CD4-positive, alpha-beta T cell treated with Interleukin-6 at 100 ng/mL for 8 hours (primary cell): ENCODE data around the gene CNBD2.
"Not testable (repeated sequence)": the region's sequence is repeated elsewhere in the genome, so short reads cannot be mapped to it uniquely, and the experiment has no call there.

Experiments
- DNase-seq: peaks from one replicate; pipeline ENCODE4 v3.0.0-alpha.2; 2020; ENCODE audit warnings: mixed read lengths, low spot score

The CNBD2 gene

GRCh38 chr20:36063916-36064657 is 95.7 kb downstream of the CNBD2 start:
- DNase-seq, result no peak

DNA sequence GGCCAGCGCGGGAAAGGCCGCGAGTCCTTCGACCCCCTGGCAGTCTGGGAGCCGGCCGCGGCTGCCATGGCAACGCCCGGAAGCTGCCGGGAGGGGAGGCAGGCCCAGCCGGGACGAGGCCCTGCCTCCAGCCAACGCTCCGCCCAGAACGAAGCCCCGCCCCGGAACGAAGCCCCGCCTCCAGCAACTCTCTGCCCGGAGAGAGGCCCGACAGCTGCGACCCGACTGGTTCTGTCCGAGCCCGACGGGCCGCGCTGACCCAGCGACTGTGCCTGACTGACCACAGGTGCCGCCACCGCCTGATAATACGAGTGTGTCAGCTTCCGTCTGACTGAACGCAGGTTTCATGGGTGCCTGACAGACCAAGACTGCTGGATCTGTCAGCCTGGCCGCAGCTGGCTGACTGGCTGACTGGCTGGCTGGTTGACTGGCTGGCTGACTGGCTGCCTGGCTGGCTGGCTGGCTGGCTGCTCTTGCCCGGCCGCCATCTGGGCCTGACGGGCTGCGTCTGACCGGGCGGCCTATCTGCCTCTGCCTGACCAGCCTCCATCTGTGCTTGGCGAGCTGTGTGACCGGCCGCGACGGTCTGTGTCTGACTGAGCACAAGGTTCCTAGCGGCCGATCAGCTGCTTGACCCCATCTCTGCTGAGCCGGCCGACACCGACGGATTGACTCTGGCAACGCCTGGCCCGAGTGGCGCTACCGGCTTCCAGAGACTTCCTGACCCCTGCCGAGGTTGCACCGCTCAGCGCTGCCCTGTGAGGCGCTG is 96.5 kb downstream of the CNBD2 start:
- DNase-seq, result peak; percentile 89

GRCh38 chr20:36065427-36065998 is 97.1 kb downstream of the CNBD2 start:
- DNase-seq, result no peak

DNA sequence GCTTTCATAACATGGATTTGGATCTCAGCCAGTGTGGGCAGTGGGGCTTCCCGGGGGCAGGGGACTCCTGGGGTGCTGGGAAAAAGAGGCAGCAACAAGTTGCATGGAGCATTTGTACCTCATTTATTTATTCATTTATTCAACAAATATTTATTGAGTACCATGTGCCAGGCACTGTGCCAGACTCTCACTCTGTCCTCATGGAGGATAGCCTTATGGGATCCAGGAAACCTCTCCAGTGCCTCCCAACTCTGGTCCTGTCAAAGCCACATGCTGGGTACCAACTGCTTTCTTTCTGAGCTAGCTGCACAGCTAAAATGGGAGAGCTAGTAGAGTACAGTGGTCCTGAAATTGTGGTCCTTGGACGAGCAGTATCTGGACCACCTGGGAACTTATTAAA is 98.4 kb downstream of the CNBD2 start:
- DNase-seq, result no peak

GRCh38 chr20:36068526-36068925 is 100.1 kb downstream of the CNBD2 start:
- not testable (repeated sequence) for DNase-seq

DNA sequence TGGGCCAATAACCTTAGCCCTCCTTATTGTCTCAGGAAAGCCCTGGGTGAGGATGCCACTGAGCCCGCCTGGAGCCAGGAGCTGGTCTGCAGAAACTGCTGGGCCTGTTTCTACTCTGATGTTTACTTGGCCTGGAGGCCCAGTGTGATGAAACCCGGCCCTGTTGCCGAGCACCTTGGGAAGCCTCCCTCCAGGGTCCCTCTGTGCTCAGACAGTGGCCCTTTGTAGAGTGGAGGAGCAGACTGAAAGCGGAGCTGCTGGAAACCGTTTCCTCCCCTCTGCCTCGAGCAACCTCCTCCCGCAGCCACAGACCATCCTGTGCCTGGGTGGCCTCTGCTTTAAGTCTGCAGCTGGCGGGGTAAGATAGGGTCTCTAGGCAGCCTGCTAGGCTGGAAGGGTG is 102.1 kb downstream of the CNBD2 start:
- DNase-seq, result no peak

GRCh38 chr20:36071848-36072247 is 103.5 kb downstream of the CNBD2 start:
- no peak for DNase-seq

- DNase-seq, result no peak
Measured at GRCh38 chr20:36074983-36075382, 106.6 kb downstream of the CNBD2 start.

DNA sequence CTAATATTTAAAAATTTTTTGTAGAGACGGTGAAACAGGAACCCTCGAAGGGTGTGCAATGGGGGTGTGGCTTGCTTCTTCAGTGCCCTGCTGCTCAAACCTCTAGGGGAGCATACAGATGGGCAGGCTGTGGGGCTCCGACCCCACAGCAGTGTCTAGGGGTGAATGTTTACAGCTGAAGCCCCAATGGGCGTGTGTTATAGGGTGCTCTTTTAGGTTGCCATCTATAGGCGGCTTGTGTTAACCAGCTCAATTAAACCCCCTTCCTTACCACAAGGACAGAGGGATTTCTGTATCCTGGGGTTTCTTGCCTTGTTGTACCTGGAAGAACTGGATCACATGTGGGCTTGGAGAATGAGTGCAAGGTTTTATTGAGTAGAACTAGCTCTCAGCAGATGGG is 109.4 kb downstream of the CNBD2 start:
- DNase-seq, result not testable (repeated sequence)

DNA sequence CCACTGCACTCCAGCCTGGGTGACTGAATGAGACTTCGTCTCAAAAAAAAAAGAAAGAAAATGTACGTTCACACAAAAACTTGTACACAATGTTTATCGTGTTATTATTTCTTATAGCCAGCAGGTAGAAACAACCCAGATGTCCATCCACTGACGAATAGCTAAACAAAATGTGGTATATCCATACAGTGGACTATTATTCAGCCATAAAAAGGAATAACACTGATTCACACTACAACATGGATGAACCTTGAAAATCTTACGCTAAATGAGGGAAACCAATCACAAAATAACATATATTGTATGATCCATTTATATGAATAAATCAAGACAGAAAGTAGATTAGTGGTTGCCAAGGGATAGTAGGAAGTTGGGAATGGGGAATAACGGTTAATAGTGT is 111.1 kb downstream of the CNBD2 start:
- no peak for DNase-seq

GRCh38 chr20:36079984-36080383 is 111.6 kb downstream of the CNBD2 start:
- not testable (repeated sequence) for DNase-seq
